DMS79 treated with DMSO at 0.1 percent for 48 hours (cell line): ENCODE data around the gene SLC51B.
"Not testable (repeated sequence)": the region's sequence is repeated elsewhere in the genome, so short reads cannot be mapped to it uniquely, and the experiment has no call there.

Experiments used
- DNase-seq: peaks from one replicate; lab custom pipeline; 2025; lab: John Stamatoyannopoulos, UW

SLC51B gene

DNA sequence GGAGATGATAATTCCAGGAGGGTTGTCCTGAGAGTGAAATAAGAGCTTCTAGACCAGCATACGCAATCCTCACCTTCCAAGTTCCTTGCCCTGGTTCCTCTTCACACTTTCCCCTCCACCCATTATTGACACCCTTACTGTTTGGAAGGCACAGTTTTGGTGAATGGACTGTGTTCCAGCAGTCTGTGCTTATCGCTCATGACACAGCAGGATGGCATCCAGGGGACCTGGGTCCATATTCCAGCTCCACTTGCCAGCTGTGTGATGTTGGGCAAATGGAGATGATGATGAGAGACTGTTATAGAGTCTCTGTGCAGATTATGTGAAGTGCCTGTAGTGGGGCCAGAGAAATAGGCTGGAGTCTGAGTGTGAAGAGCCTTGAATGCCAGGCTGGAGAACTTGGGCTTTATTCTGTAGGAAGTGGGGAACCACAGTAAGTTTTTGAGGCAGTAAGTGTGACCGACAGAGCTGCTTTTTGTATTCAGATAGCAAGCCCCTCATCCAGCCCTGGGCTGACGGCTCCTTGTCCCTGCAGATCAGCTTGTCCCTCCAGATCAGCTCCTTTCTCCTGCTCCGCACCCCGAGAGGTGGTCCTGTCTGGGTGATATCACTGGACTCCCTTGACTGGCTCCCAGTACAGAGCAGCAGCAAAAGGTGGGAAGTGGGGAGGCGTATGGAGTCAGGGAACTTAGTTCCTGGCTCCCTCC is 39.5 kb downstream of the SLC51B start:
- DNase-seq: no peak

DNA sequence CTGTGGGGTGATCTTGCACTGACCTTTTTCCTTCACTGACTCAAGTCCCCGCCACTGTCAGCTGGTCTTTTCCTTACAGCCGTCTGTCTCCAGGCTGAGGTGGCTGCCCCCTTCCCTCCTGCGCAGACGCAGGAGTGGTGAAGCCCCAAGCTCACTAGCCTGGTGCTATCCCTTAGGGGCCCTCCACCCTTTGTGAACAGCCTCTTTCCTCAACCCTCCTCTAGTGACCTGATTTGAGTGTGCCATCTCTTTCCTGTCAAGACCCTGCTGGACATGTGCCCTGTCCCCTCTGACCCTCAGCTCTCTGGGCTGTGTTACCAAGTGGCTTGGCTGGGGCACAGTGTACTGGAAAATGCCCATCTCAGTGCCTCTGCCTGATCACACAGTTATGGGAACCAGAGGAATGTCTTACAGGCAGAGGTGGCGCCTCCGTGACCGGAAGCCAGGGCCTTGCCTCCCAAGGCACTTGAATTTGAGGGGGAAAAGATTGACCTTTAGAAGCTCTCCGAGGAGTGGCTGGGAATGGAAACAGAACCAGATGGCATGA is 40.1 kb downstream of the SLC51B start:
- DNase-seq: no peak

DNA sequence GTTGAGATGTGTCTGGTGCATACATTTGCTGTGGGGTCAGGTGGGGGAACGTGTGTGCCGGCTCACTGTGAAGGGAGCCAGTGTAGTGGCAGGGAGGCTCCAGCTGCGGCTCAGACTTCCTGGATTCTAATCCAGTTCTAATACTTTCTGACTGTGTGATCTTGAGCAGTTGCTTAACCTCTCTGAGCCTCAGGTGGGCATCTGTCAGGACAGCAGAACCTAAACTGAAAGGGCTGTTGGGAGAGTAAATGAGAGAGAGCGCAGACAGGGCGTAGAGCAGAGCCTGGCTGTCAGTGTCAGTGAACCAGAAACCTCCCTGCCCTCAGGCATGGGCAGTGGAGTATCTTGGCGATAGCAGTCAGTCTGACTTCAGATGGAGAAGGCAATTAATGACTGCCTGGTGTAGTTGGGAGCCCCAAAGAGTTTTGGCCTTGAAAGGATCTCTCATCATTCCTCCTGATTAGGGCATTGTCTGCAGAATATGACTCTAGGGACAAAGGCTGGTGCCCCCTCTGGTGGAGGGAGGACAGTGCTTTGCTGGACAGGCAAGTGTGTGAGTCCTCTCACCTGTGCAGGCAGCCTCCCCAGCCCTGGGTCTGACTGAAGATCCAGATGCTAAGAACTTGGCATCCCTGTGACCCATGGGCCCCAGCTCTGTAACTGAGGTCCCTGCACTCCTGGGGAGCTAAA is 40.9 kb downstream of the SLC51B start:
- no peak for DNase-seq

GRCh38 chr15:65086680-65087111 is 41.5 kb downstream of the SLC51B start:
- no peak for DNase-seq

- peak; percentile 4 for DNase-seq
Observed at GRCh38 chr15:65087411-65087810, 42.2 kb downstream of the SLC51B start.

- DNase-seq: no peak
Observed at GRCh38 chr15:65087873-65088642, 42.9 kb downstream of the SLC51B start.

DNA sequence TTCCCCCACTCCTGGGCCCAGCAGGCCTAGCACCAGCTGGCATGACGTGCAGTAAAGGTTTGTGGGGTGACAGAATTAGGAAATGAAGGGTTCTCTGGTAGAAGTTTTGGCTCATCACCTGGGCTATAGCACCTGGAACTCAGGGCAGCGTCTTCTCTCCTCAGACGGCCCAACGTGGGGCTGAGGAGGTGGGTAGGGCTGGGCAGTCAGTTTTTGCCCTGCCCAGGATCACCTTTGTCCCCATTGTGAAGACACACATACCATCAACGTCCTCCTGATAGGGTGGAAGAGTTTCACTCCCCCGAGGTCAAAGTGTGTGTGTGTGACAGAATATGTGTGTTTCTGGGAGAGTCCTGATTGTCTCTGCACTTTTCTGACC is 43.4 kb downstream of the SLC51B start:
- DNase-seq: no peak

- DNase-seq: no peak
Observed at GRCh38 chr15:65089206-65089824, 44.1 kb downstream of the SLC51B start.

GRCh38 chr15:65091946-65092770 is 47.0 kb downstream of the SLC51B start:
- DNase-seq: no peak

- DNase-seq: no peak
Observed at GRCh38 chr15:65092911-65093792, 48.0 kb downstream of the SLC51B start.

DNA sequence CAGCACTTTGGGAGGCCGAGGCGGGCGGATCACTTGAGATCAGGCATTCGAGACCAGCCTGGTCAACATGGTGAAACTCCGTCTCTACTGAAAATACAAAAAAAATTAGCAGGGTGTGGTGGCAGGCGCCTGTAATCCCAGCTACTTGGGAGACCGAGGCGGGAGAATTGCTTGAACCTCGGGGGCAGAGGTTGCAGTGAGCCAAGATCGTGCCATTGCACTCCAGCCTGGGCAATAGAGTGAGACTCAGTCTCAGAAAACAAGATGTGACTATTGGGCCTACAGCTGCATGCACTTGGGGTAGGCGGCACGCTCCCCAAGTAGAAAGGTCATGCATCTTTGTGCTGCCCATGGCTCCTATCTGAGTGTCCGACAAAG is 48.6 kb downstream of the SLC51B start:
- not testable (repeated sequence) for DNase-seq

GRCh38 chr15:65094294-65094995 is 49.3 kb downstream of the SLC51B start:
- no peak for DNase-seq

GRCh38 chr15:65095011-65095746 is 50.0 kb downstream of the SLC51B start:
- DNase-seq: no peak

GRCh38 chr15:65095747-65096104 is 50.5 kb downstream of the SLC51B start:
- DNase-seq: no peak

DNA sequence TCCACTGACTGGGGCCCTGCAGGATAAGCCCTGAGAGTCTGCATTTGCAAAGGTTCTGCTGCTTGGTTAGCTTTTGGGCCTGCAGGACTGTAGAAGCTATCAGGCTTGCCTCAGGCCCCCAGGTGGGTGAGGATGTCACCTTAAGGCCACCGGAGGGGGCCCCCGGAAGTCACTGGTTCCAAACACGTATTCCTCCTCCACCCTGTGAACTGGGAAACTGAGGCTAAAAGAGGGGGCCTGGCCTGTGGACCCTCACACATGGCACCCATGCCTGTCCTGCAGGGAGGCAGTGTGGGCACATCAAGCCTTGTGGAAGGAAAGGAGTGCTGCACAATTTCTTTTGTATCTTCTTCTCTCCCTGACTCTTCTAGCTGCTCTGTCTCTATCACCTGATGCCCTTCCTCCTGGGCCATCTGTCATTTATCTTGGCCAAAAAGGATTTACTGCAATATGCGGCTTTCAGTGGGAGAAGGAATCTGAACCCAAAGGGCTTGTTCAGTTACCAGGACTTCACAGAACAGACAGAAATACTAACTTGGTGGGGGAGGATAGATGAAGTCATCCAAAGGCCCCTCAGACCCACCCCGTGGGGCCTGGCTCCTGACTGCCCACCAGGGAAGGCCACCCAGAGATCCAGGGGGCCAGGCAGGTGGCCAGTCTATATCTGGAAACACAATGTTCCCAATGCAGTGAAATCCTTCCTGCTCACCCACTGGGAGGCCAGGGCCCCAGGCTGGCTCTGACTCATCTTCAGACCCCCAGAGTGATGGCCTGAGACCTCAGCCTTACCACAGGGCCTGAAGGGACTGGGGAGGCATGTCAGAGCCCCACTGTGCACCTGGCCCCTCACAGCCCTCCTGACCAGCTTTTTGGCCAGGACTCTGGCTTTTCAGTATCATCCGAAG is 51.5 kb downstream of the SLC51B start:
- DNase-seq: no peak

DNA sequence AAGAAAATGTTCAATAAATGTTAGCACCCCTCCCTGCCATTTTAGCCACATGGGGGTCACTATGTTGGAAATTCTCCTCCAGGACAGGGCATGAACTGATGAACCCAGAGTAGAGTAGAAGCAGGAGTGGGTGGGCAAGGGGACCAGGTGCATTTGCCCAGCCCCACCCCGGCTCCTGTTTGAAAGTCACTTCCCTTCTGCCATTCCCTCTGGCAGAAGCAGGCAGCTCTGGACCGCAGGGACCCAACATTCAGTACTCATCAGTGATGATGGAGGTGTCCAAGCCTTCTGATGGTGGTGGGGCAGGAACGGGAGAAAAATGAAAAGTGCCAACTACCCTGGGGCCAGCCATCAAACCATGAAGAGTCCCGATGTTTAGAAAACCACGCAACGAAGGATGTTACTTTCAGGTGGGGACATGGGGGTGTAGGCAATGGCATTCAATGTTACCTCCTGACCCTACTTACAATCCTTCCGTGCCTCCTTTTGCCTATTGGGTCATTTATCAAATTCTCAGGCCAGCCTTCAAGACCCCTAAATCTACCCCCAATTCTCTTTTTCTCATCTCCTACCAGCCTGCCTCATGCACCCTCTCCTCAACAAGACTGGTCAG is 52.6 kb downstream of the SLC51B start:
- no peak for DNase-seq

DNA sequence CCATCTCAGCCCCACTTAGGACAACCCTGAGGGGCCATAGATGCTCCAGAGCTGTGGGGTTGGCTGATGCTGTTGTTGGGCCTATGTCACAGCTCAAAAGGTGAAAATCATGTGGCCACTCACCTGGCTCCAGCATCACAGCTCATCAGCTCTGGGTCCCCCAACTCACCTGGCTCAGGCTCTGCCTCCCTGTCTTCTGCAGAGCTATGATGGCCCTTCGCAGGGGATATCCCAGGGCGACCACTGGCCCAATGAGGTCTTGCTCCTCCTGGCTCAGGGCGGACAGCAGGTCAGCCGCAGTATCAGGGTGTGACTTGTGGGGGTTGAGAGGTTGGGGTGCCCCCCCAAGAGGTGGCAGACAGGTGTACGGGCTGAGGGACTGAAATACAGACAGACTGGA is 54.1 kb downstream of the SLC51B start:
- DNase-seq: no peak

GRCh38 chr15:65099801-65100200 is 54.6 kb downstream of the SLC51B start:
- DNase-seq: not testable (repeated sequence)
